Right lobe of liver (tissue), 6 donors: Measurements from ENCODE around the gene KRTAP2-1. TPM values are rescaled to one million over a fixed set of nuclear protein-coding genes. Genes with fewer than 3 reads are reported as not detected.

Experiments used
- ATAC-seq, 4 donors: fragments of 200-7000 bp; cut with Tn5 transposase; one replicate each; pipeline ENCODE4 v1.9.1; 2020; ENCODE audit warnings: mild to moderate bottlenecking in 4 of 4, moderate library complexity in 4 of 4
- DNase-seq, 3 donors: peaks; one replicate each; pipeline ENCODE4 v3.0.0-alpha.2; 2020
- H3K27ac ChIP-seq, 3 donors: fragments of 200-600 bp; one replicate each; pipeline ENCODE4 v1.8.0; 2022
- H3K27me3 ChIP-seq, 2 donors: fragments of 200-600 bp; one replicate each; pipeline ENCODE4 v1.8.0; 2022
- H3K36me3 ChIP-seq, 4 donors: fragments of 200-600 bp; sonication (generic) in 1 of 4; one replicate each; pipeline versions ENCODE4 v1.5.1 to v1.8.0; 2017 to 2022; ENCODE audit warnings: control low read depth in 1 of 4
- H3K4me1 ChIP-seq, 4 donors: fragments of 200-600 bp; sonication (generic) in 1 of 4; one replicate each; pipeline versions ENCODE4 v1.5.1 to v1.8.0; 2017 to 2022; ENCODE audit warnings: control low read depth in 1 of 4
- H3K4me3 ChIP-seq, 3 donors: fragments of 200-600 bp; one replicate each; pipeline ENCODE4 v1.8.0; 2022
- H3K9me3 ChIP-seq, 4 donors: fragments of 200-600 bp; sonication (generic) in 1 of 4; one replicate each; pipeline versions ENCODE4 v1.5.1 to v1.8.0; 2017 to 2022; ENCODE audit warnings: control low read depth in 1 of 4
- POLR2A ChIP-seq: fragments of 450-650 bp; IDR thresholded peaks from one replicate; pipeline ENCODE4 v1.6.1; 2017; ENCODE audit warnings: antibody characterized with exemption, mild to moderate bottlenecking
- WGBS: methylation state at CpG from one replicate; pipeline ENCODE4 v1.1.6; 2018; ENCODE audit warnings: low coverage, low lambda C conversion rate; ENCODE audit not compliant: insufficient coverage; ENCODE audit errors: missing lambda C conversion rate; 5-methylcytosine and 5-hydroxymethylcytosine counted together
- intact Hi-C, 2 donors: fragments of 100-400 bp; cut with DNase I; formaldehyde crosslinking; loops; one replicate each; pipeline versions ENCODE4 v1.11.2 to v1.14.1; 2022
- total RNA-seq, 6 experiments: library from RNA; depleted of rRNA in 2 of 6; stranded (reverse); fragments of >200 nt in 2 of 6; fragmentation: NEBNext Ultra II Directional in 3 of 6; extraction: Animal tissue kit (Norgen Biotek cat#: 25700) in 3 of 6; gene quantifications; one replicate each; pipeline versions ENCODE4 v1.1.0 to v1.2.4, GENCODE V29; 2016 to 2023
- TF ChIP-seq, protein P1 (sequence below), 4 donors: fragments of 200-600 bp in 3 of 4; fragments of 450-650 bp in 1 of 4; IDR thresholded peaks; one replicate each; pipeline versions ENCODE4 v1.5.1 to v1.8.0; 2016 to 2022; ENCODE audit warnings: antibody characterized with exemption in 4 of 4, mild to moderate bottlenecking in 2 of 4
- donor health status: DM: no; HTN: yes; CAD: no.
- donor health status: DM: no; HTN: no; CAD: no.
- donor health status: DM: no; HTN: no; CAD: no.
- donor health status: DM: no; HTN: yes; CAD: no.
- donor health status: DM: no; HTN: yes; CAD: no.

Gene KRTAP2-1
- total RNA-seq, 6 experiments from 2014 or later, result not detected

GRCh38 chr17:41009936-41010335 lies 37.2 kb downstream of the KRTAP2-1 start:
- WGBS, result 70% methylated on average over 1 of the region's 1 CpG
- ATAC-seq, result no peak
- no peak for TF ChIP-seq POLR2A
- TF ChIP-seq, protein P1, sequence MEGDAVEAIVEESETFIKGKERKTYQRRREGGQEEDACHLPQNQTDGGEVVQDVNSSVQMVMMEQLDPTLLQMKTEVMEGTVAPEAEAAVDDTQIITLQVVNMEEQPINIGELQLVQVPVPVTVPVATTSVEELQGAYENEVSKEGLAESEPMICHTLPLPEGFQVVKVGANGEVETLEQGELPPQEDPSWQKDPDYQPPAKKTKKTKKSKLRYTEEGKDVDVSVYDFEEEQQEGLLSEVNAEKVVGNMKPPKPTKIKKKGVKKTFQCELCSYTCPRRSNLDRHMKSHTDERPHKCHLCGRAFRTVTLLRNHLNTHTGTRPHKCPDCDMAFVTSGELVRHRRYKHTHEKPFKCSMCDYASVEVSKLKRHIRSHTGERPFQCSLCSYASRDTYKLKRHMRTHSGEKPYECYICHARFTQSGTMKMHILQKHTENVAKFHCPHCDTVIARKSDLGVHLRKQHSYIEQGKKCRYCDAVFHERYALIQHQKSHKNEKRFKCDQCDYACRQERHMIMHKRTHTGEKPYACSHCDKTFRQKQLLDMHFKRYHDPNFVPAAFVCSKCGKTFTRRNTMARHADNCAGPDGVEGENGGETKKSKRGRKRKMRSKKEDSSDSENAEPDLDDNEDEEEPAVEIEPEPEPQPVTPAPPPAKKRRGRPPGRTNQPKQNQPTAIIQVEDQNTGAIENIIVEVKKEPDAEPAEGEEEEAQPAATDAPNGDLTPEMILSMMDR (IDR thresholded peaks at IDR 0.05), result no peak

DNA sequence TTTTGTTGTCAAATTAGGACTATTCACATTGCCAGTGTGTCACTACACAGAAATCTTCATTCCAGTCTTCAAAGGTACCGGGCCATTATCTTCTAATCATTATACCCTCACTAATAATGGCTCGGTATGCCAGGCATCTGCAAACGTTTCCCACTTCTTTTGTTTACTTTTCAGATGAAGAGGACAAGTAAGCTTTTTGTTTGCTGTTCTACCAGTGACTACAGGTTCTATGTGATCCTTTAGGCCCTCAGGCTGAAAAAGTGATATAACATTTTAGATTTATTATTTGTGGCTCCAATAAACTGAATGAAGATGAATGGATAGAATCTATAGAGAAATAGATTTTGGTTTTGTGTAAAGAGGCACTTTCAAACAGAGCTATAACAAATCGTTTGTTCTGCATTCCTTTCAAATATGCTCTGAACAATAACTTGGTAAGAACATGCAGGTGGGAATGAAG lies 37.8 kb downstream of the KRTAP2-1 start:
- TF ChIP-seq, protein P1 (IDR thresholded peaks at IDR 0.05), result no peak
- no peak for TF ChIP-seq POLR2A
- intact Hi-C loops, result no loop called here
- H3K4me3 ChIP-seq, result no peak overlapping the region
- no peaks in the 10 kb centered on the region for H3K4me1 ChIP-seq
- ATAC-seq (no peak), DNase-seq (no peak)
- H3K27me3 ChIP-seq, result no peaks in the 10 kb centered on the region
- H3K36me3 ChIP-seq, result no peaks in the 10 kb centered on the region
- WGBS, result 37% methylated on average over 4 of the region's 4 CpGs
- no peak overlapping the region for H3K27ac ChIP-seq
- no peaks in the 10 kb centered on the region for H3K9me3 ChIP-seq

More at GRCh38 chr17:41009936-41010335, 37.2 kb downstream of the KRTAP2-1 start:
- Histone ChIP-seq H3K9me3 (no peaks in the 10 kb centered on the region), H3K36me3 (no peaks in the 10 kb centered on the region), H3K4me3 (no peak overlapping the region), H3K27me3 (no peaks in the 10 kb centered on the region), H3K27ac (no peak overlapping the region), H3K4me1 (no peaks in the 10 kb centered on the region)
- DNase-seq, result no peak
- intact Hi-C loops, result no loop called here

- Histone ChIP-seq H3K27ac (no peak within 1 kb of the TSS), H3K4me1 (no peaks in the 10 kb centered on the region), H3K36me3 (no peaks in the 10 kb centered on the region), H3K4me3 (no peak within 1 kb of the TSS), H3K27me3 (no peaks in the 10 kb centered on the region), H3K9me3 (no peaks in the 10 kb centered on the region)
- DNase-seq (no peak), ATAC-seq (no peak)
- intact Hi-C loops, result no loop called here
- TF ChIP-seq, protein P1 (IDR thresholded peaks at IDR 0.05), result no peak
- TF ChIP-seq POLR2A, result no peak
- 56% methylated on average over 6 of the region's 8 CpGs for WGBS
Measured at GRCh38 chr17:41008811-41009210, 38.3 kb downstream of the KRTAP2-1 start, which contains the start of gene KRTAP3-1. TSS of gene KRTAP3-1 (minus strand) at chr17:41009128. CDS start at chr17:41009074, 54 bp downstream.

DNA sequence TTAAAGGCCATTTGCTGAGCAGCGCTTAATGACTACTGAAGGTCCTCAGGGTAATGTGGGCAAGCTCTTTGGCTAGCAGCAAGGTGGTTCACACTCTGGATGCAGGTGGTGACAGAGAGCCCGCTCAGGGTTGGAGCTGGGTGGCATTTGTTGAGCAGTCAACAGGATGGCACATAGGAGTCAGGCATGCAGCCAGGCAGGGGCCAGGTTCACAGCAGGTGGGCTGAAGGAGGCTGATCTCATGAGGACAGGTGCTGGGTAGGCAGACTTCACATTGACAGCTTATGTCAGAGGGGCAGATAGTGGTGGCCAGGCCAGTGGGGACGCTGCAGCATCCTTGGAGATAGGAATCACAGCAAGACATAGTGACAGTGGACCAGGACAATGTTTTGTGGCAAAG lies 42.7 kb downstream of the KRTAP2-1 start:
- H3K4me3 ChIP-seq, result no peak overlapping the region
- no peaks in the 10 kb centered on the region for H3K36me3 ChIP-seq
- no peak overlapping the region for H3K27ac ChIP-seq
- no peak for ATAC-seq
- DNase-seq, result no peak
- no peaks in the 10 kb centered on the region for H3K9me3 ChIP-seq
- H3K4me1 ChIP-seq, result no peaks in the 10 kb centered on the region
- 68% methylated on average over 2 of the region's 3 CpGs for WGBS
- TF ChIP-seq, protein P1 (IDR thresholded peaks at IDR 0.05), result no peak
- TF ChIP-seq POLR2A, result no peak
- intact Hi-C loops, result no loop called here
- H3K27me3 ChIP-seq, result no peaks in the 10 kb centered on the region

DNA sequence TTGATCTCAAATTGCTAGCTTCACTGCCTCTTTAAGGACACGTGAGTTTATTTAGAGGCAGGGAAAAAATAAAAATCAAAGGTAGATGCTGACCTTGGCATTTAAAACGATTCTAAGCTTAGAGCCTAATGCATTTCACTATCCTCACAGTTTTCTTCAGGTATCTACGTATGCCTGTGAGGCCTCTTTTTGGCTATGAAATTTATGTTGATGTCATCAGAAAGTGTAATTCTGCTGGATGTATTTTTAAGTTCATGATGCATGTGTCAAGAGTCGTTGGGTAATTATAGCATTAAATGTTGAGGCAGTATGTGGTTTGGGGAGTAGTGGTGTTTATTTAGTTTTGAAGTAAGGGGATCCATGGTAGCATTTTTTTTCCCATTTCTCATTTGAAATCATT lies 43.2 kb downstream of the KRTAP2-1 start:
- 33% methylated on average over 4 of the region's 4 CpGs for WGBS
- Histone ChIP-seq H3K27ac (no peak overlapping the region), H3K27me3 (no peaks in the 10 kb centered on the region), H3K4me1 (no peaks in the 10 kb centered on the region), H3K9me3 (no peaks in the 10 kb centered on the region), H3K36me3 (no peaks in the 10 kb centered on the region), H3K4me3 (no peak overlapping the region)
- ATAC-seq, result no peak
- no peak for DNase-seq
- TF ChIP-seq, protein P1 (IDR thresholded peaks at IDR 0.05), result no peak
- no peak for TF ChIP-seq POLR2A
- intact Hi-C loops, result no loop called here
